ENCODE results near the gene TIMP2. TPM values are rescaled to one million over a fixed set of nuclear protein-coding genes. Genes with fewer than 3 reads are reported as not detected.

Gene TIMP2
- total and polyA plus RNA-seq, 2 of the 4 experiments (the other 2 are of a cell fraction) = 43.9 to 416 TPM

DNA sequence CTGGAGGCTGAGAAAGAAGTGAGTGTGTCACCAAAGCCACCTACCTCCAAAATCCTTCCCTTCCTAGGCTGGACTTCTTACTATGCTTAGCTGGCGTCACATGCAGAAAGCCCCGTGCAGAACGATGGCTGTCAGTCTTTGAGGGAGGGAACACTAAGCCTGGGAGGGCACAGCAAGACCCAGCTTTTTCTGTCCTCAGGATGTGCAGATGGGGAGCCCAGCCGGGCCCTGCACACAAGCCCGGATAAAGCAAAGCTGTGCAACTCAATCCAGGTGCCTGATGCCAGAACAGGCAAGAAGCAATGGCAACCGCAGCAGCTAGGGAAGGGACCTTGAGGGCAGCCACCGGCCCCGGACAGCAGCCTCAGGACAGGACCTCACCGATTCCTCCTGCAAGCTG, 70.7 kb downstream of the TIMP2 start:
- DNase-seq = no peak
- dilution Hi-C loops (cut with HindIII; ENCODE audit: low sequenced_read_pairs, unreplicated experiment) = no loop called here
- TF ChIP-seq POLR2A (IDR thresholded peaks at IDR 0.05; ENCODE audit: low read depth, low read length) (no peak), SMC3 (IDR thresholded peaks at IDR 0.05; ENCODE audit: low read depth, low read length) (no peak), CEBPB (IDR thresholded peaks at IDR 0.05; ENCODE audit: low read depth, low read length) (no peak), RCOR1 (IDR thresholded peaks at IDR 0.05; ENCODE audit: insufficient replicate concordance, low read length) (no peak), MAZ (IDR thresholded peaks at IDR 0.05; ENCODE audit: borderline replicate concordance, low read depth, low read length) (no peak), BHLHE40 (IDR thresholded peaks at IDR 0.05; ENCODE audit: low read depth, low read length) (no peak), CHD1 (IDR thresholded peaks at IDR 0.05; ENCODE audit: low read depth, low read length) (no peak), MXI1 (IDR thresholded peaks at IDR 0.05; ENCODE audit: borderline replicate concordance, low read depth, low read length) (no peak)
- TF ChIP-seq, protein P1, sequence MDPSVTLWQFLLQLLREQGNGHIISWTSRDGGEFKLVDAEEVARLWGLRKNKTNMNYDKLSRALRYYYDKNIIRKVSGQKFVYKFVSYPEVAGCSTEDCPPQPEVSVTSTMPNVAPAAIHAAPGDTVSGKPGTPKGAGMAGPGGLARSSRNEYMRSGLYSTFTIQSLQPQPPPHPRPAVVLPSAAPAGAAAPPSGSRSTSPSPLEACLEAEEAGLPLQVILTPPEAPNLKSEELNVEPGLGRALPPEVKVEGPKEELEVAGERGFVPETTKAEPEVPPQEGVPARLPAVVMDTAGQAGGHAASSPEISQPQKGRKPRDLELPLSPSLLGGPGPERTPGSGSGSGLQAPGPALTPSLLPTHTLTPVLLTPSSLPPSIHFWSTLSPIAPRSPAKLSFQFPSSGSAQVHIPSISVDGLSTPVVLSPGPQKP (IDR thresholded peaks at IDR 0.05; ENCODE audit: borderline replicate concordance, low read depth, low read length) = no peak
- TF ChIP-seq, protein P2, sequence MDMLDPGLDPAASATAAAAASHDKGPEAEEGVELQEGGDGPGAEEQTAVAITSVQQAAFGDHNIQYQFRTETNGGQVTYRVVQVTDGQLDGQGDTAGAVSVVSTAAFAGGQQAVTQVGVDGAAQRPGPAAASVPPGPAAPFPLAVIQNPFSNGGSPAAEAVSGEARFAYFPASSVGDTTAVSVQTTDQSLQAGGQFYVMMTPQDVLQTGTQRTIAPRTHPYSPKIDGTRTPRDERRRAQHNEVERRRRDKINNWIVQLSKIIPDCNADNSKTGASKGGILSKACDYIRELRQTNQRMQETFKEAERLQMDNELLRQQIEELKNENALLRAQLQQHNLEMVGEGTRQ (IDR thresholded peaks at IDR 0.05; ENCODE audit: low read depth, low read length) = no peak
- H2BK15ac ChIP-seq (ENCODE audit: low read depth, low read length) = no peak overlapping the region; the same call in 2 of the 3 replicates
- no peak overlapping the region for H3K56ac ChIP-seq (ENCODE audit: extremely low read depth, insufficient read depth, low read length)
- in situ Hi-C loops (cut with MboI; ENCODE audit: low sequenced_read_pairs) = loop anchor here (25.0 kb wide), 1 partner anchor 533 kb away; no protein-coding TSS in a partner anchor
- H3K4me3 ChIP-seq (ENCODE audit: insufficient read depth, low read depth, low read length) = no peak overlapping the region
- intact Hi-C loops (cut with micrococcal nuclease) = no loop called here
- no peak for ATAC-seq (ENCODE audit: low read depth)
- no peak overlapping the region for H3K18ac ChIP-seq (ENCODE audit: low read depth, low read length)
- H4K8ac ChIP-seq (ENCODE audit: low read depth in 2 of 2, low read length in 2 of 2) = no peak overlapping the region
- H3K4me2 ChIP-seq (ENCODE audit: low read depth, low read length) = no peak overlapping the region
- ChIA-PET CTCF (interaction anchor here (1.2 kb wide), 1 partner anchor 11 kb away, joined by 3 read pairs; no protein-coding TSS in a partner anchor), POLR2A (ENCODE audit: unreplicated experiment) (no interaction called here)
- no peak overlapping the region for H4K91ac ChIP-seq (ENCODE audit: insufficient read depth, low read depth, low read length)
- no peak overlapping the region for H3K23ac ChIP-seq (ENCODE audit: low read depth, low read length)
- H3K27me3 ChIP-seq (ENCODE audit: control insufficient read depth, insufficient read depth, low read length) = no peaks in the 10 kb centered on the region
- peaks cover 9 to 57% of the 10 kb centered on the region in 2 experiments; a peak in 3 of 4 replicates for H3K79me1 ChIP-seq (ENCODE audit: low read depth in 1 of 2, low read length in 2 of 2)
- 88% methylated on average over 2 of the region's 9 CpGs; no CpG with 5 or more reads in 1 of the 2 experiments for WGBS, 2 experiments (ENCODE audit: extremely low coverage in 2 of 2, insufficient read length in 1 of 2)
- peaks cover 7% of the 10 kb centered on the region for H4K20me1 ChIP-seq (ENCODE audit: insufficient read depth, low read length)
- no peak overlapping the region for H3K14ac ChIP-seq (replicated peaks; ENCODE audit: low read depth, low read length)
- no peak overlapping the region for H2AK9ac ChIP-seq (replicated peaks; ENCODE audit: low read depth, low read length, poor library complexity)
- H3K36me3 ChIP-seq (ENCODE audit: control insufficient read depth, insufficient read depth, low read length) = peaks cover 39% of the 10 kb centered on the region
- H2AFZ ChIP-seq (replicated peaks; ENCODE audit: low read length, poor library complexity) = no peak overlapping the region
- H2AK5ac ChIP-seq (ENCODE audit: low read depth, low read length) = no peak overlapping the region
- no peak overlapping the region for H2BK20ac ChIP-seq (ENCODE audit: low read depth, low read length)
- peaks cover 3% of the 10 kb centered on the region; the same call in 1 of the 2 replicates for H3K4me1 ChIP-seq (ENCODE audit: control insufficient read depth, insufficient read depth, low read length)
- H3K9me1 ChIP-seq (ENCODE audit: insufficient read depth, low read length) = no peaks in the 10 kb centered on the region; the same call in 1 of the 2 replicates
- H3K27ac ChIP-seq (ENCODE audit: insufficient read depth, low read length) = no peak overlapping the region
- no TSS peak for BruUV-seq (replicated peaks)
- H3K9me3 ChIP-seq (ENCODE audit: control insufficient read depth, insufficient read depth, low read length) = no peaks in the 10 kb centered on the region
- no peak overlapping the region for H2BK120ac ChIP-seq (ENCODE audit: low read depth, low read length)
- no peak overlapping the region for H4K5ac ChIP-seq (ENCODE audit: low read depth, low read length)
- H3K9ac ChIP-seq (ENCODE audit: low read depth, low read length) = no peak overlapping the region
- H3K4ac ChIP-seq (ENCODE audit: low read depth, low read length) = no peak overlapping the region
- no peak overlapping the region for H2BK5ac ChIP-seq (ENCODE audit: low read depth, low read length, poor library complexity, severe bottlenecking)
